ENCODE results near the gene AGO1. TPM values are rescaled to one million over a fixed set of nuclear protein-coding genes. Genes with fewer than 3 reads are reported as not detected.

AGO1 gene
- total RNA-seq, 4 donors from 2014 or later, result 4.1 to 32.8 (median 12.0) TPM

- H3K4me3 ChIP-seq, result no peak overlapping the region
- no peaks in the 10 kb centered on the region for H3K36me3 ChIP-seq
- no peak for DNase-seq
- H3K27me3 ChIP-seq, result no peaks in the 10 kb centered on the region
- no peaks in the 10 kb centered on the region for H3K9me3 ChIP-seq
- H3K27ac ChIP-seq, result no peak overlapping the region
- peaks cover 0 to 4% of the 10 kb centered on the region in 2 donors for H3K4me1 ChIP-seq
- TF ChIP-seq POLR2A (IDR thresholded peaks at IDR 0.05), result no peak
- TF ChIP-seq CTCF (IDR thresholded peaks at IDR 0.05), result no peak
- intact Hi-C loops (cut with DNase I; ENCODE audit: low total_unique reads), result no loop called here
Measured at GRCh38 chr1:35856964-35857363, 26.0 kb upstream of the AGO1 start.

- intact Hi-C loops (cut with DNase I; ENCODE audit: low total_unique reads), result no loop called here
- Histone ChIP-seq H3K4me1 (no peaks in the 10 kb centered on the region), H3K9me3 (no peaks in the 10 kb centered on the region), H3K4me3 (no peak overlapping the region), H3K27me3 (no peaks in the 10 kb centered on the region), H3K36me3 (no peaks in the 10 kb centered on the region), H3K27ac (no peak overlapping the region)
- DNase-seq, result no peak
- TF ChIP-seq POLR2A (IDR thresholded peaks at IDR 0.05) (no peak), CTCF (IDR thresholded peaks at IDR 0.05) (no peak)
Measured at GRCh38 chr1:35857830-35858229, 25.2 kb upstream of the AGO1 start.

GRCh38 chr1:35860696-35861095 lies 22.3 kb upstream of the AGO1 start:
- Histone ChIP-seq H3K27ac (no peak overlapping the region), H3K4me3 (no peak overlapping the region), H3K4me1 (no peaks in the 10 kb centered on the region), H3K27me3 (no peaks in the 10 kb centered on the region), H3K36me3 (no peaks in the 10 kb centered on the region), H3K9me3 (no peaks in the 10 kb centered on the region)
- DNase-seq, result no peak
- intact Hi-C loops (cut with DNase I; ENCODE audit: low total_unique reads), result no loop called here
- TF ChIP-seq CTCF (IDR thresholded peaks at IDR 0.05) (no peak), POLR2A (IDR thresholded peaks at IDR 0.05) (no peak)

GRCh38 chr1:35863136-35863535 lies 19.9 kb upstream of the AGO1 start:
- Histone ChIP-seq H3K36me3 (no peaks in the 10 kb centered on the region), H3K27ac (no peak overlapping the region), H3K27me3 (no peaks in the 10 kb centered on the region), H3K4me3 (no peak overlapping the region), H3K4me1 (no peaks in the 10 kb centered on the region), H3K9me3 (no peaks in the 10 kb centered on the region)
- intact Hi-C loops (cut with DNase I; ENCODE audit: low total_unique reads), result no loop called here
- TF ChIP-seq CTCF (IDR thresholded peaks at IDR 0.05) (no peak), POLR2A (IDR thresholded peaks at IDR 0.05) (no peak)
- no peak for DNase-seq

GRCh38 chr1:35863881-35864625 lies 19.0 kb upstream of the AGO1 start:
- H3K27ac ChIP-seq, result no peak overlapping the region
- no peaks in the 10 kb centered on the region for H3K36me3 ChIP-seq
- no peak for TF ChIP-seq CTCF (IDR thresholded peaks at IDR 0.05)
- TF ChIP-seq POLR2A (IDR thresholded peaks at IDR 0.05), result no peak
- intact Hi-C loops (cut with DNase I; ENCODE audit: low total_unique reads), result no loop called here
- H3K4me1 ChIP-seq, result no peaks in the 10 kb centered on the region
- no peak overlapping the region for H3K4me3 ChIP-seq
- DNase-seq, result no peak
- H3K9me3 ChIP-seq, result no peaks in the 10 kb centered on the region
- H3K27me3 ChIP-seq, result no peaks in the 10 kb centered on the region
